ENCODE data around the gene RSBN1L. TPM values are rescaled to one million over a fixed set of nuclear protein-coding genes. Genes with fewer than 3 reads are reported as not detected.

The RSBN1L gene
- total and polyA plus RNA-seq, 4 donors, result 26.1 to 53.5 (median 31.1) TPM

DNA sequence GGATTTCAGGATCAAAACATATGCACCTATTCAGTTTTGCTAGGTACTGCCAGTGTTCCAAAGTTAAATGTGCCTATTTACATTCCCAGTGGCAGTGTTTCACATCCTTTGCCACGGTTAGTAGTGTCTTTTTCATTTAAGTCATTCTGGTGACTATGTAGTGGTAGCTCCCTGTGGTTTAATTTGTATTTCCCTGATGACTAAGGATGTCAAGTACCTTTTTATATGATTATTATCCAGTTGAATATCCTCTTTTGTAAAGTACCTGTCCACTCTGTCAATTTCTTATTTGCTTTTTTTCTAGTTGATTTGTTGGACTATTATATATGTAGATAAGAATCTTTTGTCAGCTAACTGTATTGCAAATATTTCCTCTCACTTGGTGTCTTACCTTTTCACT is 56.9 kb downstream of the RSBN1L start:
- Histone ChIP-seq H3K27me3 (ENCODE audit: control insufficient read depth, insufficient read depth, low read length) (no peaks in the 10 kb centered on the region), H3K4me1 (ENCODE audit: control insufficient read depth, insufficient read depth, low read length) (no peaks in the 10 kb centered on the region), H3K9me3 (ENCODE audit: control insufficient read depth, insufficient read depth, low read length) (no peaks in the 10 kb centered on the region), H3K4me3 (ENCODE audit: low read depth, low read length) (no peak overlapping the region), H3K36me3 (ENCODE audit: control insufficient read depth, insufficient read depth, low read length) (peaks cover 3% of the 10 kb centered on the region), H3K27ac (ENCODE audit: low read depth, low read length) (no peak overlapping the region)
- WGBS (ENCODE audit: insufficient coverage), result no CpG with 5 or more reads among the region's 1 CpG
- DNase-seq (ENCODE audit: low read depth in 4 of 6, low spot score in 6 of 6), result no peak

DNA sequence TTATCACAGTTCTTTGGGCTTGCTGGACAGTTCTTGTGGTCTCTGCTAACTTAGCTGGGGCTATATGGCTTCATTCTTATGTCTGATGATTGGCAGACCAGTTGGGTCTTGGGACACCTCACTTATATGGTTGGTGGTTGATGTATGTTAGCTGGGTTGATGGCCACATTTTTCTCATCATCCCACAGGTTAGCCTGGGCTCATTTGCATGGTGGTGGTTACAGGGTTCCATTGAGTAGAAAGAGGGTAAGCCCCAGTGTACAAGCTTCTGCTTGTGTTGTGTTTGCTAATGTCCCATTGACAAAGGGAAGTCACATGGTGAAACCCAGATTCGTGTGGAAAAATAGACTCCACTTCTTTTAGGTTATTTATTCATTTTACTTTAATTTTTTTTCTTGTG is 61.3 kb downstream of the RSBN1L start:
- Histone ChIP-seq H3K4me3 (ENCODE audit: low read depth, low read length) (no peak overlapping the region), H3K9me3 (ENCODE audit: control insufficient read depth, insufficient read depth, low read length) (no peaks in the 10 kb centered on the region), H3K4me1 (ENCODE audit: control insufficient read depth, insufficient read depth, low read length) (no peaks in the 10 kb centered on the region), H3K36me3 (ENCODE audit: control insufficient read depth, insufficient read depth, low read length) (no peaks in the 10 kb centered on the region), H3K27ac (ENCODE audit: low read depth, low read length) (no peak overlapping the region), H3K27me3 (ENCODE audit: control insufficient read depth, insufficient read depth, low read length) (no peaks in the 10 kb centered on the region)
- WGBS (ENCODE audit: insufficient coverage), result no CpG with 5 or more reads among the region's 1 CpG
- no peak for DNase-seq (ENCODE audit: low read depth in 4 of 6, low spot score in 6 of 6)

DNA sequence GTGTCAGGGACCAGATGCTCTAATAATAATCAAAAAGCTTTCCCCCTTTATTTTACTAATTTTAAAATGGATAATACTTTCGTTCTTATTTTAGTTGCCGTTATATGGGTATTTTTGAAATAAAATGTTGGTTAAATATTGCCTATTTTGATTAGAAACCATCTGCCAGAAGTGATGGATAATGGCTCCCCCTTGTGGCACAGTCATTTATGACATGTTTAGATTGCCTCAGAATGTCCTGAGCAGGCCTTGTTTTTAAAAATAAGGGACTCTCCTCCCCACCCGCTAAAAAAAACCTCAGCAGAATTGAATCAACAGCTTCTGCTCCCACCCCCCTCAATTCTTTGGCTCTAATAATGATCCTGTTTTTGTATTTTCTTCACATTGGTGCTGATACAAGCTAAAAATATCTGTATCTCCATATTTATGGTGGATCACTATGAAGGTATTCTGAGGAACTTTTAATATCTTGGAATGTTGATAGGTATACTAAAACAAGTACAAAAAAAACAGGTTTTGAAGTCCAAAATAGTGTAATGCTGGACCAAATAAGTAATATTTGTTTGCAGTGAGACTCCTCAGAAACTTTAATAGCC is 63.1 kb downstream of the RSBN1L start:
- no peaks in the 10 kb centered on the region for H3K36me3 ChIP-seq (ENCODE audit: control insufficient read depth, insufficient read depth, low read length)
- no peak overlapping the region for H3K4me3 ChIP-seq (ENCODE audit: low read depth, low read length)
- no peaks in the 10 kb centered on the region for H3K4me1 ChIP-seq (ENCODE audit: control insufficient read depth, insufficient read depth, low read length)
- no peaks in the 10 kb centered on the region for H3K9me3 ChIP-seq (ENCODE audit: control insufficient read depth, insufficient read depth, low read length)
- peak; percentile 52 to 89 (median 64) for DNase-seq (ENCODE audit: low read depth in 4 of 6, low spot score in 6 of 6)
- WGBS (ENCODE audit: insufficient coverage), result no CpG with 5 or more reads among the region's 3 CpGs
- no peaks in the 10 kb centered on the region for H3K27me3 ChIP-seq (ENCODE audit: control insufficient read depth, insufficient read depth, low read length)
- H3K27ac ChIP-seq (ENCODE audit: low read depth, low read length), result no peak overlapping the region

DNA sequence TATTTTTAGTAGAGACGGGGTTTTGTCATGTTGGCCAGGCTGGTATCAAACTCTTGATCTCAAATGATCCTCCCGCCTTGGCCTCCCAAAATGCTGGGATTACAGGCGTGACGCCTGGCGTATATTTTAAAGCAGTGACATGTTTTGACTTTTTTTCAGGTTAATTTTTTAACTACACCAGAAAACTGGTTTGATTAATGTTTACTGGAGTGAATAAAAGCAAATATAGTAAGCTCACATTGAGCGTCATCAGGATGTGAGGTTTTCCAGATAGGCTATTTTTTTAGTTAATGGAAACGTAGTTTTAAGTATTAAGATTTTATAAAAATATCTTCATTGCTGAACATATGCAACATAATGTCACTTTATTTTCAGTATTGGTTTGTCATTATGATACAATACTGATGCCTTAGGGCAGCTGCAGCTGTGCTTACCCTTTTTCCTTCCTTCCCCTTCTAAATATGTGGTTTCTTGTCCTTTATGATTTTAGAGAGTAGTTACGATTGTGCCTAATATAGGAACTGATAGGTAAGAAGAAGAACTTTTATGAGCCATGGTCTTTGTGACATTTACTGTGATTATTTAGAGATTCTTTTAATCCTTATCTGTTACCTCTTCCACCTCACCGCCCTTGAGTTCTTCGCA is 64.7 kb downstream of the RSBN1L start:
- Histone ChIP-seq H3K4me3 (ENCODE audit: low read depth, low read length) (no peak overlapping the region), H3K4me1 (ENCODE audit: control insufficient read depth, insufficient read depth, low read length) (no peaks in the 10 kb centered on the region), H3K9me3 (ENCODE audit: control insufficient read depth, insufficient read depth, low read length) (no peaks in the 10 kb centered on the region), H3K36me3 (ENCODE audit: control insufficient read depth, insufficient read depth, low read length) (no peaks in the 10 kb centered on the region), H3K27ac (ENCODE audit: low read depth, low read length) (no peak overlapping the region), H3K27me3 (ENCODE audit: control insufficient read depth, insufficient read depth, low read length) (no peaks in the 10 kb centered on the region)
- no peak for DNase-seq (ENCODE audit: low read depth in 4 of 6, low spot score in 6 of 6)
- 94% methylated on average over 2 of the region's 10 CpGs for WGBS (ENCODE audit: insufficient coverage)

DNA sequence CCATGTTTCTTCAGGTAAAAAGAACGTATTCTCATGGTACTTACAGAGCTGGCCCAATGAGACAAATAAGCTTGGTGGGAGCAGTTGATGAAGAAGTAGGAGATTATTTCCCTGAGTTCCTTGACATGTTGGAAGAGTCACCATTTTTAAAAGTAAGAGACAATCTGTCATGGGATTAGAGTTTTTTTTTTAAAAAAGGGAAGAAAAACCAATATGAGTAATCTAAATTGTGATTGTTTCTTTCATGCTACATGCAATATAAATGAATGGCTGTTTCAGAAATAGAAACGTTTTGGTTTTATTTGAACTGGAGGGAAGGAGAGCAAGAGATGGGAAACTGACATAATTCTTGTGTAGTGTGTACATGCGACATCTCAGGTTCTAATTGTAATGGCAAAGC is 69.2 kb downstream of the RSBN1L start:
- Histone ChIP-seq H3K27me3 (ENCODE audit: control insufficient read depth, insufficient read depth, low read length) (no peaks in the 10 kb centered on the region), H3K4me3 (ENCODE audit: low read depth, low read length) (no peak overlapping the region), H3K36me3 (ENCODE audit: control insufficient read depth, insufficient read depth, low read length) (peaks cover 13% of the 10 kb centered on the region), H3K4me1 (ENCODE audit: control insufficient read depth, insufficient read depth, low read length) (no peaks in the 10 kb centered on the region), H3K9me3 (ENCODE audit: control insufficient read depth, insufficient read depth, low read length) (no peaks in the 10 kb centered on the region), H3K27ac (ENCODE audit: low read depth, low read length) (no peak overlapping the region)
- DNase-seq (ENCODE audit: low read depth in 4 of 6, low spot score in 6 of 6), result no peak
- WGBS (ENCODE audit: insufficient coverage), result 100% methylated on average over 1 of the region's 3 CpGs

DNA sequence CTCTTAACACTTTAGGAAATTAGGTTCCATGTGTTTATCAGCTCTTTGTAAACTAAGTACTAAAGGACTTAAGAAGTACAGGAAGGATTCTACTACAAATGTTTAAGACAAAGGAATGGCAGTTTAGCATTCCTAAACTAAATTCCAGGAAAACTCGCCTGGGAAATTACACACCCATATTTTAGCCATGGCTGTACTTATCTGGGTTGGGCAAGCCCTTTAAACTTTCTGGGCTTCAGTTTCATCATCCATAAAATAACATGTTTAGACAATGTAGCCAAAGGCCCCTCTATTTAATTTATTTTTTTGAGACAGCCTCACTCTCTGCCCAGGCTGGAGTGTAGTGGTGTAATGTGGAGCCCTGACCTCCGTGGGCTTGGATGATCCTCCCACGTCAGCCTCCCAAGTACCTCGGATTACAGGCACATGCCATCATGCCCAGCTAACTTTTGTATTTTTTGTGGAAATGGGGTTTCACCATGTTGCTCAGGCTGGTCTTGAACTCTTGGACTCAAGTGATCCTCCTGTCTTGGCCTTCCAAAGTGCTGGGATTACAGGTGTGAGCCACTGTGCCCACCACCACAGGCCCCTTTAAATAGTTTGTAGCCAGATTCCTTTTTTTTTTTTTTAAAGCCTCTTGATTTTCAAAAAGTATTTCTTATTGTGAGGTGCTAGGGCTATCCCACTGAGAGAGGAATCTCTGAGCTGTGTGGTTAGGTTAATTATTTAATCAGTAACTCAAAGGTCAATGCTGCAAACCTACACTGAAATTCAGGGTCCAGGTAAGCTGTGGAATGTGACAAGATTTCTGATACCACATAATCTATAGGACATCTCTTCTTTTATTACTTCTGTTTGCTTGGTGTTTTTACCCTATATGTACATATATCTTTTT is 69.9 kb downstream of the RSBN1L start:
- H3K4me1 ChIP-seq (ENCODE audit: control insufficient read depth, insufficient read depth, low read length), result no peaks in the 10 kb centered on the region
- peaks cover 13% of the 10 kb centered on the region for H3K36me3 ChIP-seq (ENCODE audit: control insufficient read depth, insufficient read depth, low read length)
- H3K27me3 ChIP-seq (ENCODE audit: control insufficient read depth, insufficient read depth, low read length), result no peaks in the 10 kb centered on the region
- no peaks in the 10 kb centered on the region for H3K9me3 ChIP-seq (ENCODE audit: control insufficient read depth, insufficient read depth, low read length)
- no peak for DNase-seq (ENCODE audit: low read depth in 4 of 6, low spot score in 6 of 6)
- no peak overlapping the region for H3K27ac ChIP-seq (ENCODE audit: low read depth, low read length)
- no peak overlapping the region for H3K4me3 ChIP-seq (ENCODE audit: low read depth, low read length)
- WGBS (ENCODE audit: insufficient coverage), result 100% methylated on average over 4 of the region's 4 CpGs

DNA sequence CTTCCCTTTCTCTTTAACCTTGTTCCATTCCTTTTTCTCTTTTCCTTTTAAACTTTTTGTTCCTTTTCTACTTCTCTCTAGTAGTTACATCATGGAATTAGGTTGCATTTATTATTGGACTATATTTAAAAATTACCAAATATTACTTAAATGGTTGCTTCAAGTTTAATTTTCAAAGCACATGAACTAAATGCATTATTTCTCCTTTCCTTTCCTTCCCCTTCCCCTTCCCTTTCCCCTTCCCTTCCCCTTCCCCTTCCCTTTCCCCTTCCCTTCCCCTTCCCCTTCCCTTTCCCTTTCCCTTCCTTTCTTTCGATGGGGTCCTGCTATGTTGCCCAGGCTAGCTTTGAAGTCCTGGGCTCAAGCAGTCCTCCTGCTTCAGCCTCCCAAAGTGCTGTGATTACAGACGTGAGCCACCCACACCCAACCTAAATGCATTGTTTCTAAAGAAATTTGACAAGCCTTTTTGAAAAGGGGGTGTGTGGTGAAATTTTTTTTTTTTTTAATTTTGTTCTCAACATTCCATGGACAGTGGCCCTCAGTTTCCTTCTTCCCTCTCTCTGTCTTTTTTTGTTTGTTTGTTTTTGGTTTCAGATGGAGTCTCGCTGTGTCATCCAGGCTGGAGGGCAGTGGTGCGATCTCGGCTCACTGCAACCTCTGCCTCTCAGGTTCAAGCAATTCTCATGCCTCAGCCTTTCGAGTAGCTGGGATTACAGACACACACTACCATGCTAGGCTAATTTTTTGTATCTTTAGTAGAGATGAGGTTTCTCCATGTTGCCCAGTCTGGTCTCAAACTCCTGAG is 70.7 kb downstream of the RSBN1L start:
- no peak overlapping the region for H3K27ac ChIP-seq (ENCODE audit: low read depth, low read length)
- no CpG with 5 or more reads among the region's 6 CpGs for WGBS (ENCODE audit: insufficient coverage)
- no peaks in the 10 kb centered on the region for H3K4me1 ChIP-seq (ENCODE audit: control insufficient read depth, insufficient read depth, low read length)
- no peak overlapping the region for H3K4me3 ChIP-seq (ENCODE audit: low read depth, low read length)
- H3K36me3 ChIP-seq (ENCODE audit: control insufficient read depth, insufficient read depth, low read length), result peaks cover 13% of the 10 kb centered on the region
- DNase-seq (ENCODE audit: low read depth in 4 of 6, low spot score in 6 of 6), result no peak
- no peaks in the 10 kb centered on the region for H3K27me3 ChIP-seq (ENCODE audit: control insufficient read depth, insufficient read depth, low read length)
- no peaks in the 10 kb centered on the region for H3K9me3 ChIP-seq (ENCODE audit: control insufficient read depth, insufficient read depth, low read length)

DNA sequence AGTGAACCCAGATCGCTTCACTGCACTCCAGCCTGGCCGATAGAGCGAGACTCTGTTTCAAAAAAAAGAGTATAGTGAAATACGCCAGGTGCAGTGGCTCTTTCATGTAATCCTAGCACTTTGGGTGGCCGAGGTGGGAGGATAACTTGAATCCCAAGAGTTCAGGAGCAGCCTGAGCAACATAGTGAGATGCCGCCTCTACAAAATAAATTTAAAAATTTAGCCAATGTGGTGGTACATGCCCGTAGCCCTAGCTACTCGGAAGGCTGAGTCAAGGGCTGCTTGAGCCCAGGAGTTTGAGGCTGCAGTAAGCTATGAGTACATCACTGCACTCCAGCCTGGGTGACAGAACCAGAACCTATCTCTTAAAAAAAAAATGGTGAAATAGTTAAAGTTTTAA is 74.1 kb downstream of the RSBN1L start:
- H3K27me3 ChIP-seq (ENCODE audit: control insufficient read depth, insufficient read depth, low read length), result no peaks in the 10 kb centered on the region
- 100% methylated on average over 5 of the region's 8 CpGs for WGBS (ENCODE audit: insufficient coverage)
- H3K27ac ChIP-seq (ENCODE audit: low read depth, low read length), result no peak overlapping the region

DNA sequence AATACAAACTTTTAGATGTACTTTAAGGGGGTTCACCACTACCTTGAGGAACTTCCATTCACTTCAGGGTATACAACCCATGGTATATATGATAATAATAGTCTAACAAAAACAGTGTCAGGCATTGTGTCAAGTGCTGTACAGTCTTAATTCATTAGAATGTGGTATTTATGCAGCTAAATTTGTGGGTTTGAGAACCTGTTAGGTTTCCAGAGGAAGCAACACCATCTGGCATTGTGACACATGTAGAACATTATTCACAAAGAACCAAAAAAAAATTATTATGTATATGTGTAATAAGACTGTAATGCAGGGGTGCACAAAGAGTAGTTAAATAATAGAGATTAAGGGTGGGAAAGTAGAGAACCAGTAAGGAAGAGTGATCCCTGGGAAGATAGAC is 75.6 kb downstream of the RSBN1L start:
- no peak overlapping the region for H3K4me3 ChIP-seq (ENCODE audit: low read depth, low read length)
- H3K9me3 ChIP-seq (ENCODE audit: control insufficient read depth, insufficient read depth, low read length), result no peaks in the 10 kb centered on the region
- no peak overlapping the region for H3K27ac ChIP-seq (ENCODE audit: low read depth, low read length)
- H3K36me3 ChIP-seq (ENCODE audit: control insufficient read depth, insufficient read depth, low read length), result peaks cover 27% of the 10 kb centered on the region
- H3K4me1 ChIP-seq (ENCODE audit: control insufficient read depth, insufficient read depth, low read length), result no peaks in the 10 kb centered on the region
- no peaks in the 10 kb centered on the region for H3K27me3 ChIP-seq (ENCODE audit: control insufficient read depth, insufficient read depth, low read length)
- no peak for DNase-seq (ENCODE audit: low read depth in 4 of 6, low spot score in 6 of 6)

More for the DNA sequence above, 74.1 kb downstream of the RSBN1L start:
- H3K36me3 ChIP-seq (ENCODE audit: control insufficient read depth, insufficient read depth, low read length), result peaks cover 24% of the 10 kb centered on the region
- H3K4me3 ChIP-seq (ENCODE audit: low read depth, low read length), result no peak overlapping the region
- no peaks in the 10 kb centered on the region for H3K9me3 ChIP-seq (ENCODE audit: control insufficient read depth, insufficient read depth, low read length)
- no peaks in the 10 kb centered on the region for H3K4me1 ChIP-seq (ENCODE audit: control insufficient read depth, insufficient read depth, low read length)
- DNase-seq (ENCODE audit: low read depth in 4 of 6, low spot score in 6 of 6), result no peak

Data from spinal cord (tissue), 10 donors.